RWPE1 (cell line): ENCODE data around the gene CLPTM1L.

Source experiments
- CTCF ChIA-PET: fragments of 350-600 bp; sonication (Branson Sonifier 250); formaldehyde crosslinking; extraction: SDS; loops from one replicate; lab custom pipeline; 2021; lab: Yijun Ruan, JAX
- POLR2A ChIA-PET: fragments of 400-600 bp; formaldehyde crosslinking; extraction: SDS; loops from one replicate; lab custom pipeline; 2020; ENCODE audit warnings: antibody characterized with exemption; ENCODE audit not compliant: low non-redundant PET; lab: Yijun Ruan, JAX
- DNase-seq: peaks from one replicate; pipeline ENCODE4 v3.0.0; 2012; ENCODE audit warnings: low spot score
- H3K27ac ChIP-seq: fragments of 450-650 bp; 2 replicates; pipeline ENCODE4 v1.5.1; 2017
- TF ChIP-seq, protein P1 (sequence below): fragments of 450-650 bp; conservative IDR thresholded peaks from 2 replicates; pipeline ENCODE4 v1.5.1; 2017; ENCODE audit warnings: low read depth, mild to moderate bottlenecking

The CLPTM1L gene, protein sequence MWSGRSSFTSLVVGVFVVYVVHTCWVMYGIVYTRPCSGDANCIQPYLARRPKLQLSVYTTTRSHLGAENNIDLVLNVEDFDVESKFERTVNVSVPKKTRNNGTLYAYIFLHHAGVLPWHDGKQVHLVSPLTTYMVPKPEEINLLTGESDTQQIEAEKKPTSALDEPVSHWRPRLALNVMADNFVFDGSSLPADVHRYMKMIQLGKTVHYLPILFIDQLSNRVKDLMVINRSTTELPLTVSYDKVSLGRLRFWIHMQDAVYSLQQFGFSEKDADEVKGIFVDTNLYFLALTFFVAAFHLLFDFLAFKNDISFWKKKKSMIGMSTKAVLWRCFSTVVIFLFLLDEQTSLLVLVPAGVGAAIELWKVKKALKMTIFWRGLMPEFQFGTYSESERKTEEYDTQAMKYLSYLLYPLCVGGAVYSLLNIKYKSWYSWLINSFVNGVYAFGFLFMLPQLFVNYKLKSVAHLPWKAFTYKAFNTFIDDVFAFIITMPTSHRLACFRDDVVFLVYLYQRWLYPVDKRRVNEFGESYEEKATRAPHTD

DNA sequence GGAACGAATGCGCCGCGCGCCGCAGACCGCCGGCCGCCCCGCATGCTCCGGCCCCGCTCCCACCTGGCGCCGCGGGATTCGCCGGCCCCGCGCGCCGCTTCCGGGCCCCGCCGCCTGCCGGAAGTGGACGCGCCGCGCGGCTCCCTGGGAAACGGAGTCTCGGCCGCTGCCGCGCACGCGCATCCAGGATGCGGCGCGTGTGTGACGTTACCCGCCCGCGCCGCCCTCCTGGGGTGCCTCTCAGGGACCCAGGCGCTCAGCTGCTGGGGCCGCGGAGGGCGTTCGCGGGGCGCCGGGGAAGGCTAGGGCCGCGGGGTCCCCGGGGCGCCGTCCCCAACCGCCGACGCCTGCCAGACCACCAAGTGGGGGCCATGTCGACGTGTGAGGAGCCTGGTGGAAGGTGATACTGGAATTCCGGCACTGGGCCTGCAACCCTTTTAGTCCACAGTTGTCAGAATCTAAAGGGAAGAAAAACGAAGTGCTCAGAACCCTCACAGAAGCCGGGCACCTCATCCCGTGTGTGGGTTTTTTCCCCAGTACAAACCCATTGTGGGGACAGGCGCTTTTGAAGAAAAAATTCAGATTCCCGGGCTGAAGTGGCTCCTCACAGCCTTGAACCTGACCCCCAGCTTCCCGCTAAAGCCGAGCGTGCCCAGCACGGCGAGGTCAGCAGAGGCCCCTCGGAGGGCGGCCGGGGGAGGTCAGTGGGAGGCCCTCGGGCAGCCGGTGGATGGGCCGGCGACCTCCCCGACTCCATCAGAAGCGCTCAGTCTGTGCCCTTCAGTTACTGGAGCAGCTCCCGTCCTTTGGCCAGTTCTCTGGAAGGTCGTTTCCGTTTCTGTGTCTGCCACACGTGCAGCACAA lies at the start of gene CLPTM1L:
CLPTM1L (minus strand) TSS at position 125 of the 864 bp plus-strand sequence. CDS start 258 bp downstream, outside the sequence.
- H3K27ac ChIP-seq: peak within 1 kb of the TSS; percentile 69
- ChIA-PET POLR2A (interaction anchor here (1.0 kb wide), 1 partner anchor 15 kb away, joined by 7 read pairs; no protein-coding TSS in a partner anchor), CTCF (interaction anchor here (0.5 kb wide), 1 partner anchor 300 kb away, joined by 4 read pairs; no protein-coding TSS in a partner anchor)
- TF ChIP-seq, protein P1, sequence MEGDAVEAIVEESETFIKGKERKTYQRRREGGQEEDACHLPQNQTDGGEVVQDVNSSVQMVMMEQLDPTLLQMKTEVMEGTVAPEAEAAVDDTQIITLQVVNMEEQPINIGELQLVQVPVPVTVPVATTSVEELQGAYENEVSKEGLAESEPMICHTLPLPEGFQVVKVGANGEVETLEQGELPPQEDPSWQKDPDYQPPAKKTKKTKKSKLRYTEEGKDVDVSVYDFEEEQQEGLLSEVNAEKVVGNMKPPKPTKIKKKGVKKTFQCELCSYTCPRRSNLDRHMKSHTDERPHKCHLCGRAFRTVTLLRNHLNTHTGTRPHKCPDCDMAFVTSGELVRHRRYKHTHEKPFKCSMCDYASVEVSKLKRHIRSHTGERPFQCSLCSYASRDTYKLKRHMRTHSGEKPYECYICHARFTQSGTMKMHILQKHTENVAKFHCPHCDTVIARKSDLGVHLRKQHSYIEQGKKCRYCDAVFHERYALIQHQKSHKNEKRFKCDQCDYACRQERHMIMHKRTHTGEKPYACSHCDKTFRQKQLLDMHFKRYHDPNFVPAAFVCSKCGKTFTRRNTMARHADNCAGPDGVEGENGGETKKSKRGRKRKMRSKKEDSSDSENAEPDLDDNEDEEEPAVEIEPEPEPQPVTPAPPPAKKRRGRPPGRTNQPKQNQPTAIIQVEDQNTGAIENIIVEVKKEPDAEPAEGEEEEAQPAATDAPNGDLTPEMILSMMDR: no peak
- DNase-seq: peak; percentile 96

DNA sequence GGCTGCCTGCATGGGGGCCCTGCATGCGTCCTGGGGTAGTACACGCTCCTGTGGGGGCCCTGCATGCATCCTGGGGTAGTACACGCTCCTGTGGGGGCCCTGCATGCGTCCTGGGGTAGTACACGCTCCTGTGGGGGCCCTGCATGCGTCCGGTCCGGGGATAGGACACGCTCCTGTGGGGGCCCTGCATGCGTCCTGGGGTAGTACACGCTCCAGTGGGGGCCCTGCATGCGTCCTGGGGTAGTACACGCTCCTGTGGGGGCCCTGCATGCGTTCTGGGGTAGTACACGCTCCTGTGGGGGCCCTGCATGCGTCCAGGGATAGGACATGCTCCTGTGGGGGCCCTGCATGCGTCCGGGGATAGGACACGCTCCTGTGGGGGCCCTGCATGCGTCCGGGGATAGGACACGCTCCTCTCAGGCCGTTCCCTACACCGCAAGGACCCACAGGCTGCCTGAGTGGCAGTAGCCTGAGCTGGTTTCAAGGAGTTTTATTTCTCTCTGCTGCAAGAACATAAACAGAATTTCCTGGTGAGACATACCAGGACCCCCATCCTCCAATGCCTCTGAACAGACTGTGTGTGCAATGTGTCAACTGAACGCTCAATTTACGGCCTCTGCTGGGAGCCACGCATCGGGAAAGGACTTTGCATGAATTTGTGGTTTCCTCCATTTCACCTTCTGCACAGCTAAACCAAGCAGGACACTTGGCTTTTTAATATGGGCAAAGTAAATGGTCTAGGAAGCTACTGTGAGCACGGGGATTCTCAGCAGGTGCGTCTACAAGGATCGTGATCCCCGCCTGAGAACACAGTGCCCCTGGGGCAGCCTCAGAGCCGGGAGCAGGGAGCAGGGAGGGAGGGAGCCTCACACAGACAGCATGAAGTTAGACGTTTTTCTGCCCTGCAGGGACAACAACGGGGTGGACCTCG lies 48.9 kb upstream of the CLPTM1L start:
- POLR2A ChIA-PET: no interaction called here
- no peak overlapping the region for H3K27ac ChIP-seq
- TF ChIP-seq, protein P1: no peak
- DNase-seq: no peak
- CTCF ChIA-PET: no interaction called here

DNA sequence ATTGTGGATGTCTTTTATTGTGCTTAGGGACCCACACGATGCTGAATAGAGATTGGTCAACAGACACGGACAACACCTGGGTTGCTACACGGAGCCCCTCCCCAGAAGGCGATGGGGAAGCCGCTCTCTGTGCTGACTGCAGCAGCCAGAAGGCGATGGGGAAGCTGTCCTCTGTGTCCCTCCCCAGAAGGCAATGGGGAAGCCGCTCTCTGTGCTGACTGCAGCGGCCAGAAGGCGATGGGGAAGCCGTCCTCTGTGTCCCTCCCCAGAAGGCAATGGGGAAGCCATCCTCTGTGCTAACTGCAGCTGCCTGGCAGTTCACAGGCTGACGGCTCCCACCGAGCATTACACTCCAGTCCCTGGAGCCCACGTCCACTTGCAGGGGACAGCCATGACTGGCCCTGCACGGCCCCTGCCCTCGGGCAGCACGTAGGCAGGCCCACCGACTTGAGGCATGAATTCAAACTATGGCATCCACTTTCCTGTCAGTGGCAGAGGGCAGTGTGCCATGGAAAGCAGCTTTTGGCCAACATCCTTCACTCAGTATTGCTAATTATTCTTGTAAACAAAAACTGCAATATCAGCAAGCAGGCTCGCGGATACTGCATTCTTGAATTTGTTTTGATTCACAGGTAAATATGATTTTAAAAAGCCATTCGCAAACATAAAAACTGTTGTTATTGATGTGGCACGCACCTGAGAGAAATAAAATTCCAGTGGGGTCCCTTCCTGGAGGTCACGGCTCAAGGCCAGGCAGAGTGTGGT lies 48.1 kb upstream of the CLPTM1L start:
- no peak for DNase-seq
- H3K27ac ChIP-seq: no peak overlapping the region
- TF ChIP-seq, protein P1: no peak
- ChIA-PET POLR2A (no interaction called here), CTCF (no interaction called here)

DNA sequence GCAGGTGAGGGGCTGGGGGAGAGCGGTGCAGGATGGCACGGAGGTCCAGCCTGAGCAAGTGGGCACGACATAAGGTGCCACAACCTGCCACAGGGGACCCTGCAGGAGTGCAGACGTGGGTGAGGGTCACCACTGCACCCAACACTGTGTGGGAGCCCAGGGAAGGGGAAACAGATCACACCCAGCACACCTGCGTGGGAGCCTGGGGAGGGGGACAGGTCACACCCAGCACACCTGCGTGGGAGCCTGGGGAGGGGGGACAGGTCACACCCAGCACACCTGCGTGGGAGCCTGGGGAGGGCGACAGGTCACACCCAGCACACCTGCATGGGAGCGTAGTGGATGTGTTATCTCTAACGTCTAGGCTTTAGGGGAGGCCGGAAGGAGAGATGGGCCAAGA lies 47.4 kb upstream of the CLPTM1L start:
- no peak overlapping the region for H3K27ac ChIP-seq
- no peak for DNase-seq
- TF ChIP-seq, protein P1: no peak
- POLR2A ChIA-PET: no interaction called here
- CTCF ChIA-PET: no interaction called here

DNA sequence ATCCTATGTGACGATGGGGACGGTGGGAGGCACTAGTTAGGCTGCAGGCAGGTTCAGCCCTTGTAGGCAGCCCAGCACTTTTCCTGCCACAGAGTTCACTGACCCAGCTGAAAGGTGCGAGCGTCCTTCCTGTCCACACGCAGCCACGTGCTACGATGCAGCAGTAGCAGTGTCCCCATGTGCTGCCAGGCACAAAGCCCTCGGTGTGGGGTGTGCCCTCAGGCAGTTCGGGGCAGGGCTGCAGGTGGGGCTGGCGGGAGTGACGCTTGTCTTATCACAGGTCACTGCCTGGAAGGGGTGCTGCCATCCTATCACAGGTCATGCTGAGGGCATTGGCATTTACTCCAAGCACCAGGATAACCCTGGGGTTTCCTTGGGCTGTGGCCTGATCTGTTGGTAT lies 46.8 kb upstream of the CLPTM1L start:
- ChIA-PET CTCF (no interaction called here), POLR2A (no interaction called here)
- no peak overlapping the region for H3K27ac ChIP-seq
- TF ChIP-seq, protein P1: no peak
- DNase-seq: no peak
